ENCODE data around the gene COG6. TPM values are rescaled to one million over a fixed set of nuclear protein-coding genes. Genes with fewer than 3 reads are reported as not detected.

The COG6 gene
- total RNA-seq, 1 experiment from 2014 or later, result 24.3 TPM

DNA sequence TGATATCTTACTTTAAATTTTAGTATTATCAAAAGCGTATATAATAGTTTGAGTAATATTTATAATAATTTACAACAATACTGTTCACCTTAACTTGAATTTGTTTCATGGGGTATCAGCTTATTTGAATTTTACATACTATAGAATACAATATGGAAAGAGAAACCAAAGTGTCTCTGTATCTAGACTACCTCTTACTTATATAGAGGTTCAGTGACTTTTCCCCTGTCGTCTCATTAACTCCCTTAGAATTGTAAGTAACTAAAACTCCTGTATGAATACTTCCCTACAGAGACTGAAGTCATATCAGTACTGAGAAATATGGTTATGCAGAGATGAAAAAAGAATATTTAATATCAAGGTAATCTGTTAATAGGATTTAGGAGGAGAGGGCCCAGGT lies 26.8 kb downstream of the COG6 start:
- CTCF ChIA-PET, result no interaction called here
- in situ Hi-C loops (cut with HindIII; ENCODE audit: low pct_unique_long_range_greater_than_20kb, low sequenced_read_pairs), result no loop called here

DNA sequence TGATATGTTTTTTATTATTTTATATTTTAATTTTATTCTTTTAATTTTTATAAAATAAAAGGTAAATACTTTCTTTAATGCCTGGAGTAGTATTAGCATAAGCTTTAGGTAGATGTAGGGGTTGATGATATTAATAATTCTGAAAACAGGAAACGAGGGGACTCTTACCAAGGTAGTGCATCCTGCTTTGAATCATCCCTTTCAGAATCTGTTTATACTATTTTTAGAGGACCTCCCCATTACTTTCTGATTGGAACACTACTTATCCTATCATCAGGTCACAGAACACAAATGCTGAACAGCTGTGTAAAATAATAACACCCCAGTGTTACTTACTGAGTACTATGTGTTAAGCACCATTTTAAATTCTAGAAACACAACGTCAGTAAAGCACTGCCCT lies 27.3 kb downstream of the COG6 start:
- no peak for DNase-seq (ENCODE audit: low read depth, low spot score)
- intact Hi-C loops (cut with micrococcal nuclease; ENCODE audit: unreplicated experiment) (loop anchor here (5.0 kb wide), 1 partner anchor 1000 kb away; no protein-coding TSS in a partner anchor), in situ Hi-C loops (cut with HindIII; ENCODE audit: low pct_unique_long_range_greater_than_20kb, low sequenced_read_pairs) (no loop called here)
- no peak for ATAC-seq
- H3K36me3 ChIP-seq (ENCODE audit: control insufficient read depth, insufficient read depth, low read length), result no peaks in the 10 kb centered on the region
- H3K27me3 ChIP-seq (ENCODE audit: control insufficient read depth, insufficient read depth, low read length), result no peaks in the 10 kb centered on the region
- POLR2A ChIA-PET, result no interaction called here
- H3K4me3 ChIP-seq (ENCODE audit: low read depth in 2 of 2, low read length in 2 of 2), result no peak overlapping the region
- no peaks in the 10 kb centered on the region for H3K4me1 ChIP-seq (ENCODE audit: control insufficient read depth, insufficient read depth, low read length)
- H3K9me3 ChIP-seq (ENCODE audit: control insufficient read depth, insufficient read depth, low read depth, low read length), result no peaks in the 10 kb centered on the region
- H3K27ac ChIP-seq (ENCODE audit: low read length), result no peak overlapping the region
- CTCF ChIA-PET, result no interaction called here
- no TSS peak for BruUV-seq (replicated peaks)
- TF ChIP-seq SIN3A (IDR thresholded peaks at IDR 0.05; ENCODE audit: borderline replicate concordance, insufficient read depth, low read depth, low read length) (no peak), POLR2AphosphoS5 (IDR thresholded peaks at IDR 0.05; ENCODE audit: low read depth, low read length) (no peak), TCF7L2 (IDR thresholded peaks at IDR 0.05; ENCODE audit: low read depth, low read length) (no peak)
- TF ChIP-seq, protein P1, sequence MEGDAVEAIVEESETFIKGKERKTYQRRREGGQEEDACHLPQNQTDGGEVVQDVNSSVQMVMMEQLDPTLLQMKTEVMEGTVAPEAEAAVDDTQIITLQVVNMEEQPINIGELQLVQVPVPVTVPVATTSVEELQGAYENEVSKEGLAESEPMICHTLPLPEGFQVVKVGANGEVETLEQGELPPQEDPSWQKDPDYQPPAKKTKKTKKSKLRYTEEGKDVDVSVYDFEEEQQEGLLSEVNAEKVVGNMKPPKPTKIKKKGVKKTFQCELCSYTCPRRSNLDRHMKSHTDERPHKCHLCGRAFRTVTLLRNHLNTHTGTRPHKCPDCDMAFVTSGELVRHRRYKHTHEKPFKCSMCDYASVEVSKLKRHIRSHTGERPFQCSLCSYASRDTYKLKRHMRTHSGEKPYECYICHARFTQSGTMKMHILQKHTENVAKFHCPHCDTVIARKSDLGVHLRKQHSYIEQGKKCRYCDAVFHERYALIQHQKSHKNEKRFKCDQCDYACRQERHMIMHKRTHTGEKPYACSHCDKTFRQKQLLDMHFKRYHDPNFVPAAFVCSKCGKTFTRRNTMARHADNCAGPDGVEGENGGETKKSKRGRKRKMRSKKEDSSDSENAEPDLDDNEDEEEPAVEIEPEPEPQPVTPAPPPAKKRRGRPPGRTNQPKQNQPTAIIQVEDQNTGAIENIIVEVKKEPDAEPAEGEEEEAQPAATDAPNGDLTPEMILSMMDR (IDR thresholded peaks at IDR 0.05), result no peak
- TF ChIP-seq, protein P2, sequence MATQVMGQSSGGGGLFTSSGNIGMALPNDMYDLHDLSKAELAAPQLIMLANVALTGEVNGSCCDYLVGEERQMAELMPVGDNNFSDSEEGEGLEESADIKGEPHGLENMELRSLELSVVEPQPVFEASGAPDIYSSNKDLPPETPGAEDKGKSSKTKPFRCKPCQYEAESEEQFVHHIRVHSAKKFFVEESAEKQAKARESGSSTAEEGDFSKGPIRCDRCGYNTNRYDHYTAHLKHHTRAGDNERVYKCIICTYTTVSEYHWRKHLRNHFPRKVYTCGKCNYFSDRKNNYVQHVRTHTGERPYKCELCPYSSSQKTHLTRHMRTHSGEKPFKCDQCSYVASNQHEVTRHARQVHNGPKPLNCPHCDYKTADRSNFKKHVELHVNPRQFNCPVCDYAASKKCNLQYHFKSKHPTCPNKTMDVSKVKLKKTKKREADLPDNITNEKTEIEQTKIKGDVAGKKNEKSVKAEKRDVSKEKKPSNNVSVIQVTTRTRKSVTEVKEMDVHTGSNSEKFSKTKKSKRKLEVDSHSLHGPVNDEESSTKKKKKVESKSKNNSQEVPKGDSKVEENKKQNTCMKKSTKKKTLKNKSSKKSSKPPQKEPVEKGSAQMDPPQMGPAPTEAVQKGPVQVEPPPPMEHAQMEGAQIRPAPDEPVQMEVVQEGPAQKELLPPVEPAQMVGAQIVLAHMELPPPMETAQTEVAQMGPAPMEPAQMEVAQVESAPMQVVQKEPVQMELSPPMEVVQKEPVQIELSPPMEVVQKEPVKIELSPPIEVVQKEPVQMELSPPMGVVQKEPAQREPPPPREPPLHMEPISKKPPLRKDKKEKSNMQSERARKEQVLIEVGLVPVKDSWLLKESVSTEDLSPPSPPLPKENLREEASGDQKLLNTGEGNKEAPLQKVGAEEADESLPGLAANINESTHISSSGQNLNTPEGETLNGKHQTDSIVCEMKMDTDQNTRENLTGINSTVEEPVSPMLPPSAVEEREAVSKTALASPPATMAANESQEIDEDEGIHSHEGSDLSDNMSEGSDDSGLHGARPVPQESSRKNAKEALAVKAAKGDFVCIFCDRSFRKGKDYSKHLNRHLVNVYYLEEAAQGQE (IDR thresholded peaks at IDR 0.05; ENCODE audit: insufficient read depth in 1 of 2, low read depth in 2 of 2, low read length in 1 of 2), result no peak

More for the DNA sequence above, 26.8 kb downstream of the COG6 start:
- H3K36me3 ChIP-seq (ENCODE audit: control insufficient read depth, insufficient read depth, low read length), result no peaks in the 10 kb centered on the region
- ATAC-seq (no peak), DNase-seq (ENCODE audit: low read depth, low spot score) (no peak)
- H3K9me3 ChIP-seq (ENCODE audit: control insufficient read depth, insufficient read depth, low read depth, low read length), result no peaks in the 10 kb centered on the region
- POLR2A ChIA-PET, result no interaction called here
- H3K27ac ChIP-seq (ENCODE audit: low read length), result no peak overlapping the region
- intact Hi-C loops (cut with micrococcal nuclease; ENCODE audit: unreplicated experiment), result loop anchor here (5.0 kb wide), 1 partner anchor 1000 kb away; no protein-coding TSS in a partner anchor
- no peak overlapping the region for H3K4me3 ChIP-seq (ENCODE audit: low read depth in 2 of 2, low read length in 2 of 2)
- BruUV-seq (replicated peaks), result no TSS peak
- TF ChIP-seq TCF7L2 (IDR thresholded peaks at IDR 0.05; ENCODE audit: low read depth, low read length), result no peak
- TF ChIP-seq SIN3A (IDR thresholded peaks at IDR 0.05; ENCODE audit: borderline replicate concordance, insufficient read depth, low read depth, low read length), result no peak
- TF ChIP-seq, protein P1 (IDR thresholded peaks at IDR 0.05), result no peak
- TF ChIP-seq POLR2AphosphoS5 (IDR thresholded peaks at IDR 0.05; ENCODE audit: low read depth, low read length), result no peak
- TF ChIP-seq, protein P2 (IDR thresholded peaks at IDR 0.05; ENCODE audit: insufficient read depth in 1 of 2, low read depth in 2 of 2, low read length in 1 of 2), result no peak
- no peaks in the 10 kb centered on the region for H3K27me3 ChIP-seq (ENCODE audit: control insufficient read depth, insufficient read depth, low read length)
- no peaks in the 10 kb centered on the region for H3K4me1 ChIP-seq (ENCODE audit: control insufficient read depth, insufficient read depth, low read length)

Measured in Panc1 (cell line).